H1 (cell line): ENCODE measurements around the gene NUB1. TPM values are rescaled to one million over a fixed set of nuclear protein-coding genes. Genes with fewer than 3 reads are reported as not detected.

ENCODE experiments used
- CTCF ChIA-PET: fragments of 300-600 bp; sonication (Branson Sonifier 250); formaldehyde crosslinking; loops from one replicate; lab custom pipeline; 2021; ENCODE audit not compliant: partially characterized antibody; lab: Charles Lee
- POLR2A ChIA-PET: fragments of 300-600 bp; sonication (Branson Sonifier 250); formaldehyde crosslinking; loops from one replicate; lab custom pipeline; 2021; ENCODE audit warnings: inconsistent platforms; ENCODE audit not compliant: partially characterized antibody; lab: Charles Lee
- DNase-seq, 2 experiments: peaks; one replicate each; pipeline versions ENCODE4 v3.0.0 to v3.0.0-alpha.2; 2010 to 2022; ENCODE audit warnings: low spot score in 2 of 2, low read depth in 1 of 2, mixed read lengths in 1 of 2
- FAIRE-seq: peaks from 2 replicates; lab custom pipeline; 2011; peaks lifted over from hg19 to GRCh38; lab: Jason Lieb, UNC
- H2AFZ ChIP-seq: 2 replicates; pipeline ENCODE4 v1.8.1; 2012; ENCODE audit warnings: low read length, inconsistent platforms
- H2AK5ac ChIP-seq: 2 replicates; pipeline ENCODE4 v1.6.1; 2013; ENCODE audit warnings: low read depth, low read length
- H2BK120ac ChIP-seq: replicated peaks from 2 replicates; pipeline ENCODE3; 2013; ENCODE audit warnings: low read depth, low read length, inconsistent platforms
- H2BK12ac ChIP-seq: 2 replicates; pipeline ENCODE4 v1.6.1; 2013; ENCODE audit warnings: low read depth, low read length
- H2BK15ac ChIP-seq: 2 replicates; pipeline ENCODE4 v1.6.1; 2013; ENCODE audit warnings: low read length
- H2BK20ac ChIP-seq: 2 replicates; pipeline ENCODE4 v1.6.1; 2013; ENCODE audit warnings: low read length
- H2BK5ac ChIP-seq: 2 replicates; pipeline ENCODE4 v1.6.1; 2013; ENCODE audit warnings: low read depth, low read length
- H3K14ac ChIP-seq: 2 replicates; pipeline ENCODE4 v1.6.1; 2013; ENCODE audit warnings: inconsistent platforms; ENCODE audit not compliant: insufficient read length
- H3K18ac ChIP-seq: 2 replicates; pipeline ENCODE4 v1.6.1; 2013; ENCODE audit warnings: low read length; ENCODE audit errors: extremely low read depth
- H3K23ac ChIP-seq: 2 replicates; pipeline ENCODE4 v1.6.1; 2013; ENCODE audit warnings: inconsistent platforms; ENCODE audit not compliant: insufficient read length
- H3K23me2 ChIP-seq: 2 replicates; pipeline ENCODE4 v1.6.1; 2013; ENCODE audit warnings: low read depth, low read length
- H3K27ac ChIP-seq: 2 replicates; pipeline ENCODE4 v1.6.1; 2011; ENCODE audit warnings: low read depth, low read length, inconsistent platforms
- H3K27me3 ChIP-seq, 4 experiments: replicated peaks in 1 of 4; 1 replicate in 1 of 4; 2 replicates in 3 of 4; pipeline versions ENCODE4 v1.6.1 to v1.8.1; 2011 to 2013; ENCODE audit warnings: low read length in 3 of 4, mild to moderate bottlenecking in 3 of 4, inconsistent platforms in 2 of 4, mixed read lengths in 2 of 4, moderate library complexity in 1 of 4; ENCODE audit not compliant: control insufficient read depth in 3 of 4, insufficient read depth in 3 of 4; ENCODE audit errors: extremely low read depth in 1 of 4
- H3K36me3 ChIP-seq, 4 experiments: 2 replicates each; pipeline versions ENCODE4 v1.6.1 to v1.8.1; 2011 to 2013; ENCODE audit warnings: mild to moderate bottlenecking in 4 of 4, low read length in 3 of 4, moderate library complexity in 2 of 4, control low read depth in 1 of 4, inconsistent platforms in 1 of 4; ENCODE audit not compliant: insufficient read depth in 4 of 4, control insufficient read depth in 2 of 4
- H3K4ac ChIP-seq: replicated peaks from 2 replicates; pipeline ENCODE3; 2013; ENCODE audit warnings: low read length, low read depth, mixed read lengths, inconsistent platforms; ENCODE audit not compliant: insufficient read length
- H3K4me1 ChIP-seq, 4 experiments: replicated peaks in 1 of 4; 1 replicate in 1 of 4; 2 replicates in 3 of 4; pipeline versions ENCODE4 v1.6.1 to v1.8.1; 2011 to 2013; ENCODE audit warnings: low read length in 3 of 4, inconsistent platforms in 2 of 4, mixed read lengths in 1 of 4; ENCODE audit not compliant: insufficient read depth in 4 of 4, control insufficient read depth in 3 of 4
- H3K4me2 ChIP-seq, 2 experiments: 2 replicates each; pipeline versions ENCODE4 v1.6.1 to v1.8.1; 2011 to 2013; ENCODE audit warnings: low read depth in 2 of 2, low read length in 2 of 2, control low read depth in 1 of 2, inconsistent platforms in 1 of 2, mild to moderate bottlenecking in 1 of 2; ENCODE audit not compliant: insufficient read depth in 1 of 2
- H3K4me3 ChIP-seq, 4 experiments: fragments of 200-600, 300-600 bp in 1 of 4; sonication (generic), shearing (Covaris generic), sonication (Bioruptor Twin) in 1 of 4; 2 replicates each; pipeline versions ENCODE4 v1.5.1 to v1.8.1; 2011 to 2016; ENCODE audit warnings: low read length in 4 of 4, low read depth in 3 of 4, control low read depth in 2 of 4, inconsistent platforms in 2 of 4, mild to moderate bottlenecking in 2 of 4, mixed read lengths in 1 of 4, moderate library complexity in 1 of 4; ENCODE audit not compliant: insufficient read depth in 2 of 4; ENCODE audit errors: extremely low read depth in 1 of 4
- H3K56ac ChIP-seq: replicated peaks from 2 replicates; pipeline ENCODE3; 2013; ENCODE audit warnings: low read depth, mild to moderate bottlenecking, mixed read lengths, low read length, inconsistent platforms; ENCODE audit not compliant: insufficient read length
- H3K79me1 ChIP-seq: 2 replicates; pipeline ENCODE4 v1.6.1; 2013; ENCODE audit warnings: low read depth, low read length, control low read depth
- H3K79me2 ChIP-seq, 2 experiments: 2 replicates each; pipeline versions ENCODE4 v1.6.1 to v1.8.1; 2012 to 2013; ENCODE audit warnings: low read length in 2 of 2, mild to moderate bottlenecking in 2 of 2, inconsistent platforms in 1 of 2; ENCODE audit not compliant: insufficient read depth in 2 of 2, control insufficient read depth in 1 of 2
- H3K9ac ChIP-seq, 4 experiments: replicated peaks in 1 of 4; 1 replicate in 1 of 4; 2 replicates in 3 of 4; pipeline versions ENCODE4 v1.6.1 to v1.8.1; 2011 to 2013; ENCODE audit warnings: low read depth in 3 of 4, low read length in 3 of 4, control low read depth in 2 of 4, mild to moderate bottlenecking in 2 of 4, moderate library complexity in 2 of 4, inconsistent platforms in 1 of 4; ENCODE audit errors: extremely low read depth in 1 of 4
- H3K9me3 ChIP-seq, 2 experiments: 2 replicates each; pipeline versions ENCODE4 v1.6.1 to v1.8.1; 2012 to 2013; ENCODE audit warnings: mild to moderate bottlenecking in 2 of 2, moderate library complexity in 2 of 2, control low read depth in 1 of 2, inconsistent platforms in 1 of 2, low read depth in 1 of 2, low read length in 1 of 2, mixed read lengths in 1 of 2; ENCODE audit not compliant: insufficient read depth in 2 of 2
- H4K20me1 ChIP-seq, 2 experiments: replicated peaks in 1 of 2; 2 replicates each; pipeline versions ENCODE3 to v1.8.1; 2011 to 2013; ENCODE audit warnings: inconsistent platforms in 2 of 2, low read length in 2 of 2, mild to moderate bottlenecking in 1 of 2; ENCODE audit not compliant: insufficient read depth in 2 of 2, control insufficient read depth in 1 of 2
- H4K5ac ChIP-seq: 2 replicates; pipeline ENCODE4 v1.6.1; 2013; ENCODE audit warnings: low read length, low read depth, mixed read lengths, inconsistent platforms; ENCODE audit not compliant: insufficient read length
- H4K8ac ChIP-seq: 2 replicates; pipeline ENCODE4 v1.8.0; 2013; ENCODE audit warnings: mild to moderate bottlenecking, moderate library complexity, low read length, inconsistent platforms; ENCODE audit not compliant: insufficient read depth; ENCODE audit errors: extremely low read depth
- H4K91ac ChIP-seq: replicated peaks from 2 replicates; pipeline ENCODE3; 2013; ENCODE audit warnings: low read length, mixed read lengths, inconsistent platforms; ENCODE audit not compliant: insufficient read length
- ATF2 ChIP-seq: IDR thresholded peaks from 2 replicates; pipeline ENCODE4 v1.6.1; 2012; ENCODE audit warnings: low read length, inconsistent platforms
- BCL11A ChIP-seq, 2 experiments: IDR thresholded peaks; one replicate each; pipeline ENCODE4 v1.6.1; 2011; ENCODE audit warnings: low read depth in 2 of 2, low read length in 2 of 2, mild to moderate bottlenecking in 2 of 2
- BRCA1 ChIP-seq: IDR thresholded peaks from 2 replicates; pipeline ENCODE4 v1.6.1; 2012; ENCODE audit warnings: low read depth, low read length, improper control_type of control experiment
- CBX8 ChIP-seq: fragments of 300-800, 300-1000 bp; sonication (generic); IDR thresholded peaks from 2 replicates; pipeline ENCODE4 v1.7.1; 2016; ENCODE audit warnings: low read depth, low read length, borderline replicate concordance
- CEBPB ChIP-seq: IDR thresholded peaks from 2 replicates; pipeline ENCODE4 v1.6.1; 2012; ENCODE audit warnings: low read depth, low read length
- CREB1 ChIP-seq: IDR thresholded peaks from 2 replicates; pipeline ENCODE4 v1.6.1; 2012; ENCODE audit warnings: inconsistent platforms
- HDAC6 ChIP-seq: IDR thresholded peaks from one replicate; pipeline ENCODE4 v1.7.1; 2012; ENCODE audit warnings: low read depth, mild to moderate bottlenecking, inconsistent platforms, low read length, moderate library complexity
- JUN ChIP-seq: IDR thresholded peaks from 2 replicates; pipeline ENCODE4 v1.6.1; 2011; ENCODE audit warnings: low read depth, mild to moderate bottlenecking, improper control_type of control experiment, low read length
- RBBP5 ChIP-seq: IDR thresholded peaks from 2 replicates; pipeline ENCODE4 v1.7.1; 2012; ENCODE audit warnings: low read depth, mild to moderate bottlenecking, inconsistent platforms, low read length, moderate library complexity, borderline replicate concordance
- RXRA ChIP-seq: IDR thresholded peaks from 2 replicates; pipeline ENCODE4 v1.6.1; 2011; ENCODE audit warnings: low read depth, mild to moderate bottlenecking, low read length, moderate library complexity; ENCODE audit not compliant: insufficient read depth
- TAF1 ChIP-seq: IDR thresholded peaks from 2 replicates; pipeline ENCODE4 v1.6.1; 2011; ENCODE audit warnings: mild to moderate bottlenecking, low read depth, low read length
- TCF12 ChIP-seq: IDR thresholded peaks from 2 replicates; pipeline ENCODE4 v1.6.1; 2011; ENCODE audit warnings: low read depth, mild to moderate bottlenecking, low read length
- ZNF274 ChIP-seq: IDR thresholded peaks from 2 replicates; pipeline ENCODE4 v1.7.0; 2012; ENCODE audit warnings: low read length, borderline replicate concordance; ENCODE audit errors: extremely low read depth
- WGBS, 2 experiments: shearing (Covaris generic) in 1 of 2; methylation state at CpG; one replicate each; pipeline versions ENCODE4 v1.1.6 to v1.1.7; 2013 to 2015; ENCODE audit warnings: low lambda C conversion rate in 2 of 2, mixed read lengths in 2 of 2, inconsistent platforms in 1 of 2, low coverage in 1 of 2, missing lambda C conversion rate in 1 of 2; ENCODE audit not compliant: insufficient replicate concordance in 2 of 2, insufficient coverage in 1 of 2, insufficient read length in 1 of 2; ENCODE audit errors: extremely low coverage in 1 of 2, missing lambda C conversion rate in 1 of 2; 5-methylcytosine and 5-hydroxymethylcytosine counted together
- polyA plus RNA-seq, 7 experiments: library from polyadenylated mRNA; depleted of rRNA in 3 of 7; stranded (reverse) in 5 of 7; unstranded in 2 of 7; fragments of >200 nt in 5 of 7; fragments of 200-250 nt in 2 of 7; gene quantifications; 1 replicate in 5 of 7; 2 replicates in 1 of 7; 4 replicates in 1 of 7; pipeline versions ENCODE4 v1.2.1 to v1.2.3, GENCODE V29; 2011 to 2013; ENCODE audit warnings: missing spikeins in 2 of 7, mixed read lengths in 2 of 7
- total RNA-seq: library from RNA; stranded (reverse); fragmentation: NEBNext Ultra II Directional; extraction: Animal tissue kit (Norgen Biotek cat#: 25700); gene quantifications from 2 replicates; pipeline ENCODE4 v1.2.1, GENCODE V29; 2021

NUB1 gene
- total and polyA plus RNA-seq, 2 of the 8 experiments (the other 6 are each of a cell fraction or from before 2014, with no cell fraction given): 22.1 to 43.5 TPM

GRCh38 chr7:151411551-151411950 lies 69.9 kb downstream of the NUB1 start:
- H3K14ac ChIP-seq: no peak overlapping the region
- H3K79me2 ChIP-seq: no peaks in the 10 kb centered on the region
- H4K5ac ChIP-seq: no peak overlapping the region
- DNase-seq (no peak), FAIRE-seq (no peak)
- no peak overlapping the region for H3K4ac ChIP-seq
- ChIA-PET CTCF (interaction anchor here (0.6 to 3.2 kb wide), 9 partner anchors 9 to 372 kb away, joined by 3 to 17 read pairs (median 5); partner anchors contain the start of gene CRYGN), POLR2A (interaction anchor here (1.2 to 2.7 kb wide), 4 partner anchors 15 to 51 kb away, joined by 3 to 9 read pairs (median 5); partner anchors contain the start of gene CRYGN)
- H3K4me2 ChIP-seq: peak overlapping the region in 1 of 2 experiments; percentile 90; a peak in 1 of 4 replicates
- no peak overlapping the region for H3K9ac ChIP-seq
- no peaks in the 10 kb centered on the region; the same call in 1 of the 2 replicates for H3K79me1 ChIP-seq
- H4K8ac ChIP-seq: no peak overlapping the region
- H2BK12ac ChIP-seq: 0 out of 2 replicates have a peak overlapping the region, but pooled peaks have one; percentile 52
- H2BK15ac ChIP-seq: no peak overlapping the region
- H3K56ac ChIP-seq: no peak overlapping the region
- H3K4me1 ChIP-seq: peaks cover 0 to 22% (median 15%) of the 10 kb centered on the region in 4 experiments; a peak in 6 of 7 replicates
- no peaks in the 10 kb centered on the region for H3K9me3 ChIP-seq
- no peak overlapping the region for H3K4me3 ChIP-seq
- no peak overlapping the region for H2AFZ ChIP-seq
- peaks cover 0 to 2% of the 10 kb centered on the region in 2 experiments for H4K20me1 ChIP-seq
- H3K18ac ChIP-seq: peak overlapping the region; percentile 63
- no peak overlapping the region for H2BK120ac ChIP-seq
- H3K27me3 ChIP-seq: peaks cover 0 to 34% (median 21%) of the 10 kb centered on the region in 4 experiments; a peak in 6 of 7 replicates
- H2AK5ac ChIP-seq: peak overlapping the region; percentile 29; the same call in 1 of the 2 replicates
- 0 out of 2 replicates have a peak overlapping the region, but pooled peaks have one; percentile 43 for H2BK20ac ChIP-seq
- peaks cover 21% of the 10 kb centered on the region for H3K23me2 ChIP-seq
- 77% methylated on average over 6 of the region's 6 CpGs; no CpG with 5 or more reads in 1 of the 2 experiments for WGBS, 2 experiments
- H4K91ac ChIP-seq: peak overlapping the region; percentile 45
- no peak overlapping the region for H3K23ac ChIP-seq
- H3K27ac ChIP-seq: no peak overlapping the region
- H3K36me3 ChIP-seq: no peaks in the 10 kb centered on the region; a peak in 1 of 8 replicates
- H2BK5ac ChIP-seq: no peak overlapping the region
- TF ChIP-seq ZNF274 (no peak), TAF1 (no peak), BRCA1 (no peak), TCF12 (no peak), CREB1 (no peak), RXRA (no peak), CBX8 (no peak), HDAC6 (no peak), CEBPB (no peak), RBBP5 (no peak), ATF2 (no peak), JUN (no peak), BCL11A (IDR thresholded peaks at IDR 0.05; ENCODE audit: low read depth in 2 of 2, low read length in 2 of 2) (no peak)
